H9 (cell line): ENCODE results near the gene RBM8A. TPM values are rescaled to one million over a fixed set of nuclear protein-coding genes. Genes with fewer than 3 reads are reported as not detected.

Experiments
- DNase-seq: peaks from one replicate; pipeline ENCODE4 v3.0.0-alpha.2; 2017
- H2AFZ ChIP-seq: one replicate; pipeline ENCODE4 v1.6.1; 2013; ENCODE audit warnings: mild to moderate bottlenecking, low read length, control low read depth, moderate library complexity
- H2AK5ac ChIP-seq: 2 replicates; pipeline ENCODE4 v1.6.1; 2013; ENCODE audit warnings: low read length, control low read depth, mixed read lengths; ENCODE audit not compliant: insufficient read length
- H2BK120ac ChIP-seq: one replicate; pipeline ENCODE4 v1.6.1; 2013; ENCODE audit warnings: low read depth, mild to moderate bottlenecking, low read length, control low read depth, inconsistent platforms; ENCODE audit not compliant: poor library complexity, severe bottlenecking
- H2BK12ac ChIP-seq: 2 replicates; pipeline ENCODE4 v1.6.1; 2013; ENCODE audit warnings: low read length, control low read depth, mixed read lengths, low read depth; ENCODE audit not compliant: insufficient read length
- H2BK15ac ChIP-seq: 2 replicates; pipeline ENCODE4 v1.6.1; 2013; ENCODE audit warnings: low read depth, low read length, control low read depth
- H2BK20ac ChIP-seq: one replicate; pipeline ENCODE4 v1.6.1; 2013; ENCODE audit warnings: low read depth, mild to moderate bottlenecking, low read length, control low read depth, inconsistent platforms; ENCODE audit not compliant: poor library complexity, severe bottlenecking
- H2BK5ac ChIP-seq: 2 replicates; pipeline ENCODE4 v1.6.1; 2013; ENCODE audit warnings: low read length, control low read depth, mixed read lengths; ENCODE audit not compliant: insufficient read length
- H3K14ac ChIP-seq: 2 replicates; pipeline ENCODE4 v1.6.1; 2013; ENCODE audit warnings: low read length, control low read depth; ENCODE audit not compliant: insufficient read depth
- H3K18ac ChIP-seq: 2 replicates; pipeline ENCODE4 v1.6.1; 2013; ENCODE audit warnings: low read depth, mild to moderate bottlenecking, mixed read lengths, low read length, control low read depth; ENCODE audit not compliant: insufficient read length
- H3K23ac ChIP-seq: 2 replicates; pipeline ENCODE4 v1.6.1; 2013; ENCODE audit warnings: low read length, control low read depth, mixed read lengths, low read depth; ENCODE audit not compliant: insufficient read length
- H3K23me2 ChIP-seq: 2 replicates; pipeline ENCODE4 v1.6.1; 2013; ENCODE audit warnings: low read depth, mild to moderate bottlenecking, mixed read lengths, low read length, control low read depth; ENCODE audit not compliant: insufficient read length, poor library complexity, severe bottlenecking
- H3K27ac ChIP-seq: 2 replicates; pipeline ENCODE4 v1.5.1; 2013; ENCODE audit warnings: low read length, control low read depth, mixed read lengths, low read depth; ENCODE audit not compliant: insufficient read length
- H3K27me3 ChIP-seq: 2 replicates; pipeline ENCODE4 v1.6.1; 2013; ENCODE audit warnings: low read length, control low read depth, inconsistent platforms; ENCODE audit not compliant: insufficient read depth
- H3K4ac ChIP-seq: 2 replicates; pipeline ENCODE4 v1.6.1; 2013; ENCODE audit warnings: low read depth, mild to moderate bottlenecking, control low read depth, inconsistent platforms, low read length, moderate library complexity
- H3K4me1 ChIP-seq: 2 replicates; pipeline ENCODE4 v1.6.1; 2013; ENCODE audit warnings: low read length, control low read depth, inconsistent platforms; ENCODE audit not compliant: insufficient read depth
- H3K4me2 ChIP-seq: 2 replicates; pipeline ENCODE4 v1.6.1; 2013; ENCODE audit warnings: low read length, control low read depth, mixed read lengths; ENCODE audit not compliant: insufficient read length, insufficient read depth
- H3K56ac ChIP-seq: 2 replicates; pipeline ENCODE4 v1.6.1; 2013; ENCODE audit warnings: low read depth, mild to moderate bottlenecking, mixed read lengths, low read length, control low read depth; ENCODE audit not compliant: insufficient read length
- H3K79me1 ChIP-seq: 2 replicates; pipeline ENCODE4 v1.6.1; 2013; ENCODE audit warnings: low read depth, mild to moderate bottlenecking, moderate library complexity, low read length, control low read depth, inconsistent platforms; ENCODE audit not compliant: insufficient read depth, poor library complexity, severe bottlenecking
- H3K79me2 ChIP-seq: 2 replicates; pipeline ENCODE4 v1.6.1; 2013; ENCODE audit warnings: low read length, control low read depth, inconsistent platforms; ENCODE audit not compliant: insufficient read depth
- H3K9ac ChIP-seq: 2 replicates; pipeline ENCODE4 v1.6.1; 2013; ENCODE audit warnings: low read length, control low read depth, mixed read lengths; ENCODE audit not compliant: insufficient read length; ENCODE audit errors: extremely low read depth
- H3K9me3 ChIP-seq: one replicate; pipeline ENCODE4 v1.6.1; 2013; ENCODE audit warnings: low read depth, low read length, inconsistent platforms; ENCODE audit not compliant: control insufficient read depth
- H3T11ph ChIP-seq: one replicate; pipeline ENCODE4 v1.6.1; 2013; ENCODE audit warnings: mild to moderate bottlenecking, low read length, control low read depth, inconsistent platforms
- H4K20me1 ChIP-seq: one replicate; pipeline ENCODE4 v1.6.1; 2013; ENCODE audit not compliant: control insufficient read depth, insufficient read length, insufficient read depth
- H4K5ac ChIP-seq: 2 replicates; pipeline ENCODE4 v1.6.1; 2013; ENCODE audit warnings: low read depth, mild to moderate bottlenecking, mixed read lengths, low read length, control low read depth; ENCODE audit not compliant: insufficient read length
- H4K8ac ChIP-seq: replicated peaks from 2 replicates; pipeline ENCODE4 v1.6.1; 2013; ENCODE audit warnings: low read length, control low read depth, mixed read lengths, low read depth; ENCODE audit not compliant: insufficient read length
- H4K91ac ChIP-seq: 2 replicates; pipeline ENCODE4 v1.6.1; 2013; ENCODE audit warnings: low read depth, mild to moderate bottlenecking, moderate library complexity, mixed read lengths, low read length, control low read depth; ENCODE audit not compliant: insufficient read length
- H3K27ac Mint-ChIP-seq, 3 experiments: 2 replicates in 2 of 3; 3 replicates in 1 of 3; pipeline ENCODE4 v1.8.0; 2020 to 2021; ENCODE audit warnings: mixed read lengths in 3 of 3, mild to moderate bottlenecking in 1 of 3, moderate library complexity in 1 of 3
- H3K27me3 Mint-ChIP-seq: 2 replicates; pipeline ENCODE4 v1.8.0; 2021; ENCODE audit warnings: low read depth, mild to moderate bottlenecking, moderate library complexity, mixed read lengths
- H3K36me3 Mint-ChIP-seq, 3 experiments: 2 replicates in 2 of 3; 3 replicates in 1 of 3; pipeline ENCODE4 v1.8.0; 2020 to 2021; ENCODE audit warnings: low read depth in 3 of 3, mixed read lengths in 3 of 3; ENCODE audit not compliant: insufficient read depth in 1 of 3
- H3K4me1 Mint-ChIP-seq, 2 experiments: 2 replicates each; pipeline ENCODE4 v1.8.0; 2020; ENCODE audit warnings: mixed read lengths in 2 of 2
- H3K4me3 Mint-ChIP-seq, 2 experiments: 2 replicates in 1 of 2; 3 replicates in 1 of 2; pipeline ENCODE4 v1.8.0; 2020 to 2021; ENCODE audit warnings: mild to moderate bottlenecking in 2 of 2, mixed read lengths in 2 of 2, moderate library complexity in 1 of 2
- H3K9me3 Mint-ChIP-seq, 2 experiments: 2 replicates in 1 of 2; 3 replicates in 1 of 2; pipeline ENCODE4 v1.8.0; 2020; ENCODE audit warnings: mild to moderate bottlenecking in 2 of 2, mixed read lengths in 2 of 2, moderate library complexity in 1 of 2
- CTCF ChIP-seq: fragments of 200-600 bp; sonication (generic); conservative IDR thresholded peaks from 3 replicates; pipeline ENCODE4 v1.8.0; 2021; ENCODE audit warnings: antibody characterized with exemption, mild to moderate bottlenecking
- WGBS: extraction: QIAGEN DNeasy Blood & Tissue Kit; methylation state at CpG from one replicate; pipeline ENCODE4 v1.1.7; 2013; ENCODE audit warnings: missing lambda C conversion rate, low lambda C conversion rate, mixed read lengths; ENCODE audit not compliant: insufficient read length; ENCODE audit errors: extremely low coverage; 5-methylcytosine and 5-hydroxymethylcytosine counted together
- total RNA-seq: library from RNA; stranded (reverse); gene quantifications from 2 replicates; pipeline ENCODE4 v1.2.1, GENCODE V29; 2021

Gene RBM8A
- total RNA-seq, 1 experiment from 2014 or later: 298 TPM

- H2BK15ac ChIP-seq: no peak within 1 kb of the TSS
- H4K20me1 ChIP-seq: no peaks in the 10 kb centered on the region
- H3K9ac ChIP-seq: no peak within 1 kb of the TSS
- Mint-ChIP-seq H3K4me3 (peak within 1 kb of the TSS; percentile 77 to 84), H3K27ac (no peak within 1 kb of the TSS), H3K27me3 (peaks cover 66% of the 10 kb centered on the region), H3K36me3 (no peaks in the 10 kb centered on the region; a peak in 1 of 7 replicates), H3K9me3 (no peaks in the 10 kb centered on the region), H3K4me1 (peaks cover 32 to 33% of the 10 kb centered on the region in 2 experiments)
- no peak within 1 kb of the TSS for H3K4ac ChIP-seq
- no peak within 1 kb of the TSS for H3K56ac ChIP-seq
- no peak within 1 kb of the TSS for H2BK12ac ChIP-seq
- H3K4me2 ChIP-seq: peak within 1 kb of the TSS; percentile 92
- no peak within 1 kb of the TSS for H4K8ac ChIP-seq
- no peak within 1 kb of the TSS for H3K18ac ChIP-seq
- no peak within 1 kb of the TSS for H4K5ac ChIP-seq
- H3K79me2 ChIP-seq: no peaks in the 10 kb centered on the region
- H2AK5ac ChIP-seq: no peak within 1 kb of the TSS
- H2AFZ ChIP-seq: no peak within 1 kb of the TSS
- peaks cover 32% of the 10 kb centered on the region; the same call in 1 of the 2 replicates for H3K27me3 ChIP-seq
- peaks cover 22% of the 10 kb centered on the region for H3K23me2 ChIP-seq
- H3K4me1 ChIP-seq: peaks cover under 1% of the 10 kb centered on the region; the same call in 1 of the 2 replicates
- no peak within 1 kb of the TSS for H3K27ac ChIP-seq
- TF ChIP-seq CTCF: no peak
- H3K23ac ChIP-seq: no peak within 1 kb of the TSS
- no peak within 1 kb of the TSS for H2BK20ac ChIP-seq
- no peak within 1 kb of the TSS for H3T11ph ChIP-seq
- no peak within 1 kb of the TSS for H2BK5ac ChIP-seq
- H3K9me3 ChIP-seq: no peaks in the 10 kb centered on the region
- DNase-seq: peak; percentile 97
- no peak within 1 kb of the TSS for H4K91ac ChIP-seq
- WGBS: no CpG with 5 or more reads among the region's 60 CpGs
- no peaks in the 10 kb centered on the region for H3K79me1 ChIP-seq
- H3K14ac ChIP-seq: no peak within 1 kb of the TSS; the same call in 1 of the 2 replicates
- H2BK120ac ChIP-seq: no peak within 1 kb of the TSS
Measured at GRCh38 chr1:145957443-145958319, 30.4 kb upstream of the RBM8A start, which contains the start of gene LIX1L. LIX1L (minus strand) TSS chr1:145958017; CDS start chr1:145957927, 90 bp downstream.
